Adrenal gland (tissue), 19 donors: ENCODE data around the gene CCDC122. TPM values are rescaled to one million over a fixed set of nuclear protein-coding genes. Genes with fewer than 3 reads are reported as not detected.

Experiments
- DNase-seq, 7 donors: peaks; one replicate each; pipeline ENCODE4 v3.0.0-alpha.2; 2019 to 2020
- H3K27ac ChIP-seq, 5 donors: fragments of 200-600 bp; sonication (generic) in 4 of 5; 1 replicate in 3 of 5; 2 replicates in 2 of 5; pipeline versions ENCODE4 v1.5.1 to v1.8.0; 2016 to 2020; ENCODE audit warnings: mild to moderate bottlenecking in 1 of 5
- H3K27me3 ChIP-seq: fragments of 200-600 bp; 2 replicates; pipeline ENCODE4 v1.8.0; 2021
- H3K36me3 ChIP-seq, 2 donors: fragments of 200-600 bp; replicated peaks in 1 of 2; 1 replicate in 1 of 2; 2 replicates in 1 of 2; pipeline versions ENCODE4 v1.5.1 to v1.8.0; 2018 to 2022
- H3K4me1 ChIP-seq, 2 donors: fragments of 200-600 bp; replicated peaks in 1 of 2; 1 replicate in 1 of 2; 2 replicates in 1 of 2; pipeline versions ENCODE4 v1.5.1 to v1.8.0; 2018 to 2021
- H3K4me3 ChIP-seq, 4 donors: fragments of 200-600 bp; sonication (generic) in 3 of 4; one replicate each; pipeline ENCODE4 v1.5.1; 2016 to 2018
- H3K9me3 ChIP-seq, 3 donors: fragments of 200-600 bp; sonication (generic) in 1 of 3; replicated peaks in 1 of 3; 1 replicate in 2 of 3; 2 replicates in 1 of 3; pipeline versions ENCODE4 v1.5.1 to v1.8.0; 2016 to 2021
- POLR2A ChIP-seq, 2 donors: fragments of 450-650 bp; IDR thresholded peaks; one replicate each; pipeline ENCODE4 v1.6.1; 2017; ENCODE audit warnings: antibody characterized with exemption in 2 of 2, mild to moderate bottlenecking in 2 of 2, moderate library complexity in 1 of 2
- WGBS, 4 donors: extraction: QIAGEN DNeasy Blood & Tissue Kit in 2 of 4; methylation state at CpG; one replicate each; pipeline versions ENCODE4 v1.1.5 to v1.1.7; 2013 to 2017; 5-methylcytosine and 5-hydroxymethylcytosine counted together
- intact Hi-C, 2 donors: fragments of 100-400 bp; cut with DNase I; formaldehyde crosslinking; loops; one replicate each; pipeline versions ENCODE4 v1.14.1 to v1.15.0; 2022 to 2023
- long read RNA-seq, 10 donors: library from polyadenylated mRNA in 3 of 10; unstranded in 2 of 10; stranded (forward) in 1 of 10; transcript quantifications; one replicate each; pipeline ENCODE4 v2.0.0 and lab custom pipeline, GENCODE V29; 2021 to 2026
- polyA plus RNA-seq, 3 donors: library from polyadenylated mRNA; stranded (reverse); fragments of 200-250 nt in 2 of 3; fragments of 350-450 nt in 1 of 3; fragmentation: Illumina TruSeq in 1 of 3; extraction: RNeasy Lipid Tissue Mini Kit (QIAGEN cat#74804) in 1 of 3; gene quantifications; one replicate each; pipeline ENCODE4 v1.2.3, GENCODE V29; 2013 to 2014
- total RNA-seq, 9 donors: library from RNA; depleted of rRNA in 4 of 9; stranded (reverse); fragments of >200 nt in 4 of 9; fragments of 120-200 nt in 1 of 9; fragmentation: NEBNext Ultra II Directional in 1 of 9; extraction: Animal tissue kit (Norgen Biotek cat#: 25700) in 1 of 9; gene quantifications; one replicate each; pipeline versions ENCODE4 v1.1.0 to v1.2.4, GENCODE V29; 2013 to 2023
- TF ChIP-seq, protein P1 (sequence below), 6 experiments: fragments of 450-650 bp in 4 of 6; fragments of 200-600 bp in 2 of 6; sonication (generic) in 1 of 6; IDR thresholded peaks; 1 replicate in 5 of 6; 2 replicates in 1 of 6; pipeline versions ENCODE4 v1.5.1 to v1.8.0; 2016 to 2021; ENCODE audit warnings: antibody characterized with exemption in 6 of 6, mild to moderate bottlenecking in 2 of 6, moderate library complexity in 1 of 6
- donor health status: healthy with polysubstance abuse.
- donor health status: Bipolar disorder and iron deficiency.
- donor health status: DM: yes; HTN: yes; CAD: no.
- donor health status: DM: no; HTN: no; CAD: no.
- donor health status: DM: no; HTN: no; CAD: no.
- donor health status: DM: yes; HTN: yes; CAD: no.

CCDC122 gene
- total RNA-seq (10 to 100 TPM in 1 of 9 donors, 1 to 10 TPM in 7, under 1 TPM in 1; 0.79 to 10.4 (median 6.8) TPM), polyA plus RNA-seq (10 to 100 TPM in 1 of 3 donors, 1 to 10 TPM in 2; 5.5 to 16.8 (median 6.5) TPM)
- long read RNA-seq, donor 1, result 0 reads
- long read RNA-seq, donor 2, result 0 reads
- long read RNA-seq, donor 3, result 0 reads
- long read RNA-seq, donor 4, partial matches to known transcripts, result 1 of 5 reads
- long read RNA-seq, donor 4, other reads (novel, unspliced or antisense), result 4 of 5 reads
- long read RNA-seq, donor 5, partial matches to known transcripts, result 0 of 1 reads
- long read RNA-seq, donor 5, other reads (novel, unspliced or antisense), result 1 of 1 reads
- long read RNA-seq, donor 6, partial matches to known transcripts, result 1 of 2 reads
- long read RNA-seq, donor 6, other reads (novel, unspliced or antisense), result 1 of 2 reads
- long read RNA-seq, donor 7, result 0 reads
- long read RNA-seq, donor 8, partial matches to known transcripts, result 0 of 1 reads
- long read RNA-seq, donor 8, other reads (novel, unspliced or antisense), result 0 of 1 reads
- long read RNA-seq, donor 9, result 0 reads
- long read RNA-seq, donor 10, result 0 reads

DNA sequence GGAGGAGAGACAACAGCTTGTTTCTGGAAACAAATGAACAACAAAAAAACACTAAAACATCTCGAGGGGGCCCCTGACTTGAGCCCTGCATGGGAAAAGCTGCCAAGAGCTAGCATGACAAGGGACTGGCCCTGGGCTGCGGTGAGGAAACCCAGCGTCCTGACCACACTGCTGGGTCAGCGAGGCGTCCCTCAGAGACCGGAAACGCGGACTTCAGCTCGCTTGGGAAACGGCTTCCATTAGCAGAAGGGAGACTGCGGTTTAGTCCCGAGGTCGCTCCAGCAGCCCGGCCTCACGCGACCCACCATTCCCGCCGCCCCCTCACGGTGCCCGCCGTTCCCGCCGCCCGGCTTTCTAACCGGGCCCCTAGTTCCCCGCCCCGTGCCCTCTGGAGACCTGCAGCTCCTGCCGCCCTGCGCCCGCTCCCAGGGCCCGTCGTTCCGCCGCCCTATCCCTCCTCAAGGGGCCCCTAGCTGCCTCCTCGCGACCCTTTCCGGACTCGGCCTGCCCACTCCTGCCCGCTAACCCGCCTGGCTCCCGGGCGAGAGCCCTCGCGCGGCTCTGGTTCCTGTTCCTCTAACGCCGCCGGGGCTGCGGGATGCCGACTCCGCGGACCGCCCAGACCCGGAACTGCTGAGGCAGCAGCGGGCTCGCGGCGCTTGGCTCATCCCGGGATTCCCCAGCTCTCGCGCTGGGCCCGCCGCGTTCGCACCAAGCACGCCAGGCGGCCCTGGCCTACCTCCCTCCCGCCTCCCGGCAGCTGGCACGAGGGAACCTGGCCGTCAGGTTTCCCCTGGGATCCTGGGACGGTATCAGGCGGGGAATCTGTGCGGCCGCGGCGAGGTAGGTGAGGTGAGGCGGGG, at the start of gene CCDC122:
TSS of gene CCDC122 (minus strand) at position 849 of the 863 bp plus-strand sequence. CDS start 10,364 bp downstream, outside the sequence.
- intact Hi-C loops, result no loop called here
- peak; percentile 83 to 92 (median 89) for DNase-seq

DNA sequence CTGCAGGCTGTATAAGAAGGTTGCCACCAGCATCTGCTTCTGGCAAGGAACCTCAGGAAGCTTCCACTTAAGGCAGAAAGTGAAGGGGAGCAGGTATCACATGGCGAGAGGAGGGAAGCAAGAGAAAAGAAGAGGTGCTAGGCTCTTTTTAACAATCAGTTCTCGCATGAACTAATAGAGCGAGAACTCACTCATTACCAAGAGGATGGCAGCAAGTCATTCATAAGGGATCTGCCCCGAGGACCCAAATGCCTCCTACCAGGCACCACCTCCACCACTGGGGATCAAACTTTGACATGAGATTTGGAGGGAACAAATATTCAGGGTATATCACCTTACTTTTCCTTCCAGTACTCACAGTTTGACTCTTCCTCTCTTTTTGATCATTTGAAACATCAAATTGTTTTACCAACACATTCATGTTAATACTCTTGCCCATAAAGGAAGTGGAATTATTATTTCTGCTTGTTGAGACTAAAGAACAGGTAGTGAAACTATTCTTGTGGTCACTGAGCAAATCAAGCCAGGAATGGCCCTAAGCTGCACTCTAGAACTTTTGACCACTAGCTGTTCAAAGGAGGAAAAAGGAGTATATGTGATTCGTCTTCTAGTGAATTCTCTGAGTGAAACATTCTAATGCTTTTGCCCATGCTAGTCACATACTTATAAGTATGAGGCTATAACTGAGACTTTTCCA, 45.2 kb upstream of the CCDC122 start:
- no peak overlapping the region for H3K4me3 ChIP-seq
- H3K36me3 ChIP-seq, result no peaks in the 10 kb centered on the region
- no peaks in the 10 kb centered on the region for H3K4me1 ChIP-seq
- no peaks in the 10 kb centered on the region for H3K9me3 ChIP-seq
- TF ChIP-seq, protein P1, sequence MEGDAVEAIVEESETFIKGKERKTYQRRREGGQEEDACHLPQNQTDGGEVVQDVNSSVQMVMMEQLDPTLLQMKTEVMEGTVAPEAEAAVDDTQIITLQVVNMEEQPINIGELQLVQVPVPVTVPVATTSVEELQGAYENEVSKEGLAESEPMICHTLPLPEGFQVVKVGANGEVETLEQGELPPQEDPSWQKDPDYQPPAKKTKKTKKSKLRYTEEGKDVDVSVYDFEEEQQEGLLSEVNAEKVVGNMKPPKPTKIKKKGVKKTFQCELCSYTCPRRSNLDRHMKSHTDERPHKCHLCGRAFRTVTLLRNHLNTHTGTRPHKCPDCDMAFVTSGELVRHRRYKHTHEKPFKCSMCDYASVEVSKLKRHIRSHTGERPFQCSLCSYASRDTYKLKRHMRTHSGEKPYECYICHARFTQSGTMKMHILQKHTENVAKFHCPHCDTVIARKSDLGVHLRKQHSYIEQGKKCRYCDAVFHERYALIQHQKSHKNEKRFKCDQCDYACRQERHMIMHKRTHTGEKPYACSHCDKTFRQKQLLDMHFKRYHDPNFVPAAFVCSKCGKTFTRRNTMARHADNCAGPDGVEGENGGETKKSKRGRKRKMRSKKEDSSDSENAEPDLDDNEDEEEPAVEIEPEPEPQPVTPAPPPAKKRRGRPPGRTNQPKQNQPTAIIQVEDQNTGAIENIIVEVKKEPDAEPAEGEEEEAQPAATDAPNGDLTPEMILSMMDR (IDR thresholded peaks at IDR 0.05), result no peak
- TF ChIP-seq POLR2A (IDR thresholded peaks at IDR 0.05), result no peak
- DNase-seq, result no peak
- no peak overlapping the region for H3K27ac ChIP-seq
- intact Hi-C loops, result no loop called here
- 80 to 96% (median 88%) methylated on average over 5 of the region's 5 CpGs for WGBS, 4 donors
- no peaks in the 10 kb centered on the region for H3K27me3 ChIP-seq

More for the DNA sequence above, at the start of gene CCDC122:
- no peaks in the 10 kb centered on the region for H3K9me3 ChIP-seq
- H3K27ac ChIP-seq, result peak within 1 kb of the TSS; percentile 93 to 99 (median 97)
- 0 to 1% (median 0%) methylated on average over 6 to 78 of the region's 78 CpGs for WGBS, 4 donors
- peak; percentile 90 to 96 for TF ChIP-seq POLR2A (IDR thresholded peaks at IDR 0.05)
- TF ChIP-seq, protein P1 (IDR thresholded peaks at IDR 0.05), result peak in 1 of 6 experiments; percentile 12
- no peaks in the 10 kb centered on the region for H3K27me3 ChIP-seq
- peak within 1 kb of the TSS; percentile 1 to 96 (median 76) for H3K4me3 ChIP-seq
- H3K36me3 ChIP-seq, result no peaks in the 10 kb centered on the region
- H3K4me1 ChIP-seq, result peaks cover 11 to 30% of the 10 kb centered on the region in 2 donors

DNA sequence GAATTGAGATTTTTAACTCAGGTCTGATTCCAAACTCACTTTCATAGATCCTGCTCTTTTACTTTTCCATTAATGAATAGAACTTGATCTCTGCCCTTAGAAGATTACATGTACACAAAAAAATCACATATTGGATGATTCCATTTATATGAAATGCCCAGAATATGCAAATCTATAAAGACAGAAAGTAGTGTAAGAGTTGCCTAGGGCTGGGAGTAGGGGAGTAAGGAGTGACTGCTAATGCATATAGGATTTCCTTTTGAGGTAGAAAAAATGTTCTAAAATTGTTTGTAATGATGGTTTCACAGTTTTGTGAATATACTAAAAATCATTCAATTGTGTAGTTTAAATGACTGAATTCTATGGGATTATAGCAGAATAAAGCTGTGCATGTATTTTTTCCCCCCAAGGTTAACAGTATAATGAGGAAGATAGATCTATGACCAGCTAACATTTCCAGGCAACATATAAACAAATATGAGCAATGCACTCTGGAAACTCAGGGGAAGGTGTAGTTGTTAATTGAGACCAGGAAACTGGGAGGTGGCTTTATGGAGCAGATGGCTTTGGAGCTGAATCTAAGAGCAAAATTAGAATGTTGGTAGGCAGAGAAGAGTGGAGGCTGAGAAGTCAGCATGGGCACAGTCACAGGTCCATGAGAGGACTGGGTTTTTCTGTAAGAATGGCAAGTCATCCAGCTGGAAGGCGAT, 41.6 kb upstream of the CCDC122 start:
- TF ChIP-seq, protein P1 (IDR thresholded peaks at IDR 0.05), result no peak
- no peak for TF ChIP-seq POLR2A (IDR thresholded peaks at IDR 0.05)
- H3K27ac ChIP-seq, result no peak overlapping the region
- no peak overlapping the region for H3K4me3 ChIP-seq
- no peaks in the 10 kb centered on the region for H3K4me1 ChIP-seq
- WGBS, 4 donors, result 93 to 100% (median 98%) methylated on average over 1 of the region's 1 CpG
- H3K36me3 ChIP-seq, result no peaks in the 10 kb centered on the region
- intact Hi-C loops, result no loop called here
- no peaks in the 10 kb centered on the region for H3K9me3 ChIP-seq
- no peaks in the 10 kb centered on the region for H3K27me3 ChIP-seq
- DNase-seq, result no peak
